Left ventricle myocardium inferior (tissue), 1 donor: ENCODE data around the gene CSHL1. TPM values are rescaled to one million over a fixed set of nuclear protein-coding genes. Genes with fewer than 3 reads are reported as not detected.
A peak's percentile ranks its signal among the peaks of the same experiment; 100 is the strongest.
"Not testable (repeated sequence)": the region's sequence is repeated elsewhere in the genome, so short reads cannot be mapped to it uniquely, and the experiment has no call there.

ENCODE experiments used
- DNase-seq: peaks from one replicate; pipeline ENCODE4 v3.0.0-alpha.2; 2020
- H3K27ac ChIP-seq: fragments of 200-600 bp; replicated peaks from 2 replicates; pipeline ENCODE4 v1.8.0; 2021
- H3K27me3 ChIP-seq: fragments of 200-600 bp; 2 replicates; pipeline ENCODE4 v1.8.0; 2021; ENCODE audit warnings: low read depth
- H3K36me3 ChIP-seq: fragments of 200-600 bp; 2 replicates; pipeline ENCODE4 v1.8.0; 2021
- H3K4me1 ChIP-seq: fragments of 200-600 bp; 2 replicates; pipeline ENCODE4 v1.8.0; 2021
- H3K4me3 ChIP-seq: fragments of 200-600 bp; 2 replicates; pipeline ENCODE4 v1.8.0; 2021; ENCODE audit warnings: mild to moderate bottlenecking, moderate library complexity
- H3K9me3 ChIP-seq: fragments of 200-600 bp; replicated peaks from 2 replicates; pipeline ENCODE4 v1.8.0; 2021
- intact Hi-C: fragments of 100-400 bp; cut with micrococcal nuclease; formaldehyde crosslinking; loops from one replicate; pipeline ENCODE4 v1.11.0; 2022
- total RNA-seq: library from RNA; stranded (reverse); fragmentation: NEBNext Ultra II Directional; extraction: Animal tissue kit (Norgen Biotek cat#: 25700); gene quantifications from one replicate; pipeline ENCODE4 v1.2.1, GENCODE V29; 2021
- TF ChIP-seq, protein P1 (sequence below): fragments of 200-600 bp; IDR thresholded peaks from 2 replicates; pipeline ENCODE4 v1.8.0; 2021; ENCODE audit warnings: antibody characterized with exemption, mild to moderate bottlenecking, borderline replicate concordance
- donor health status: DM: no; HTN: yes; CAD: no; lungs with severe emphysema.

The CSHL1 gene
- total RNA-seq, 1 donor from 2014 or later, result not detected

GRCh38 chr17:63911657-63912100 is 621 bp upstream of the CSHL1 start:
- Histone ChIP-seq H3K9me3 (no peaks in the 10 kb centered on the region), H3K27ac (no peak overlapping the region), H3K4me3 (no peak overlapping the region), H3K36me3 (no peaks in the 10 kb centered on the region), H3K4me1 (no peaks in the 10 kb centered on the region), H3K27me3 (peaks cover 27% of the 10 kb centered on the region)
- TF ChIP-seq, protein P1, sequence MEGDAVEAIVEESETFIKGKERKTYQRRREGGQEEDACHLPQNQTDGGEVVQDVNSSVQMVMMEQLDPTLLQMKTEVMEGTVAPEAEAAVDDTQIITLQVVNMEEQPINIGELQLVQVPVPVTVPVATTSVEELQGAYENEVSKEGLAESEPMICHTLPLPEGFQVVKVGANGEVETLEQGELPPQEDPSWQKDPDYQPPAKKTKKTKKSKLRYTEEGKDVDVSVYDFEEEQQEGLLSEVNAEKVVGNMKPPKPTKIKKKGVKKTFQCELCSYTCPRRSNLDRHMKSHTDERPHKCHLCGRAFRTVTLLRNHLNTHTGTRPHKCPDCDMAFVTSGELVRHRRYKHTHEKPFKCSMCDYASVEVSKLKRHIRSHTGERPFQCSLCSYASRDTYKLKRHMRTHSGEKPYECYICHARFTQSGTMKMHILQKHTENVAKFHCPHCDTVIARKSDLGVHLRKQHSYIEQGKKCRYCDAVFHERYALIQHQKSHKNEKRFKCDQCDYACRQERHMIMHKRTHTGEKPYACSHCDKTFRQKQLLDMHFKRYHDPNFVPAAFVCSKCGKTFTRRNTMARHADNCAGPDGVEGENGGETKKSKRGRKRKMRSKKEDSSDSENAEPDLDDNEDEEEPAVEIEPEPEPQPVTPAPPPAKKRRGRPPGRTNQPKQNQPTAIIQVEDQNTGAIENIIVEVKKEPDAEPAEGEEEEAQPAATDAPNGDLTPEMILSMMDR, result peak; percentile 88
- intact Hi-C loops, result loop anchor here (10.0 kb wide), 1 partner anchor 113 kb away; the partner anchor contains the start of gene ICAM2
- DNase-seq, result no peak

GRCh38 chr17:63910096-63910495 is 962 bp downstream of the CSHL1 start:
- no peaks in the 10 kb centered on the region for H3K4me1 ChIP-seq
- H3K36me3 ChIP-seq, result no peaks in the 10 kb centered on the region
- no peak for DNase-seq
- no peaks in the 10 kb centered on the region for H3K9me3 ChIP-seq
- TF ChIP-seq, protein P1, result no peak
- H3K27me3 ChIP-seq, result peaks cover 24% of the 10 kb centered on the region
- H3K4me3 ChIP-seq, result no peak overlapping the region
- intact Hi-C loops, result loop anchor here (10.0 kb wide), 1 partner anchor 115 kb away; the partner anchor contains the start of gene ICAM2
- no peak overlapping the region for H3K27ac ChIP-seq

DNA sequence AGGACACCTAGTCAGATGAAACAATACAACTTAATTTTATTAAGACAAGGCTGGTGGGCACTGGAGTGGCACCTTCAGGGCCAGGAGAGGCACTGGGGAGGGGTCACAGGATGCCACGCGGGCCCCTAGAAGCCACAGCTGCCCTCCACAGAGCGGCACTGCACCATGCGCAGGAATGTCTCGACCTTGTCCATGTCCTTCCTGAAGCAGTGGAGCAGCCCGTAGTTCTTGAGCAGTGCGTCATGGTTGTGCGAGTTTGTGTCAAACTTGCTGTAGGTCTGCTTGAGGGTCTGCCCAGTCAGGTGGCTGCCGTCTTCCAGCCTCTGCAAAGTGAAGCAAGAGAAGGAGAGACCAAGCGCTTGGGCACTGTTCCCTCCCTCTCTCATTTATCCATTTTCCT is 1.5 kb downstream of the CSHL1 start:
- H3K27ac ChIP-seq, DNase-seq, H3K4me3 ChIP-seq, H3K9me3 ChIP-seq, H3K4me1 ChIP-seq, H3K36me3 ChIP-seq: not testable (repeated sequence)
- intact Hi-C loops, result loop anchor here (10.0 kb wide), 1 partner anchor 225 kb away; the partner anchor contains the start of gene ERN1
- peaks cover 24% of the 10 kb centered on the region for H3K27me3 ChIP-seq

GRCh38 chr17:63907161-63907778 is 3.8 kb downstream of the CSHL1 start:
- H3K27ac ChIP-seq, H3K4me1 ChIP-seq, H3K4me3 ChIP-seq, H3K36me3 ChIP-seq, H3K9me3 ChIP-seq, DNase-seq: not testable (repeated sequence)
- peaks cover 24% of the 10 kb centered on the region for H3K27me3 ChIP-seq
- intact Hi-C loops, result loop anchor here (10.0 kb wide), 1 partner anchor 228 kb away; the partner anchor contains the start of gene ERN1
- TF ChIP-seq, protein P1, result peak; percentile 21

GRCh38 chr17:63904796-63905195 is 6.3 kb downstream of the CSHL1 start:
- not testable (repeated sequence) for H3K27ac ChIP-seq, H3K36me3 ChIP-seq, DNase-seq, H3K4me3 ChIP-seq, H3K9me3 ChIP-seq, H3K4me1 ChIP-seq, H3K27me3 ChIP-seq
- intact Hi-C loops, result loop anchor here (10.0 kb wide), 1 partner anchor 230 kb away; the partner anchor contains the start of gene ERN1

DNA sequence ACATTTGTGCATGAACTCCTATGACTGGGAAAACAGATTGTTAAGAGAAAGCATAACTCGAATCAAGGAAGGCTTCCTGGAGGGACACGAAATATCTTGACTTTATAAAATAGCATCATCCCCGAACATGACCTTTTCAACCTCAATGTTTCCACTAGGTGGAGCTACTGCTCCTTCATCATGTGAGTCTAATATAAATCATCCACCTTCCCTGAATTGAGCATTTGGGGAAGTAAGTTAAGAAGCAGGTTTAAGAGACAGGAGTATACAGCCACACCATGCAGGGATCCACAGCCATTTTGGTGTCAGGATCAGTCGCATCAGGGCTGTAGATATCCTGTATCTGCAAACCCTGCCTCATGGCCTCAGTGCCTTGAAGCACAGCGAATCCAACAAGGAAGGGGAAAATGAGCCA is 7.3 kb downstream of the CSHL1 start:
- TF ChIP-seq, protein P1, result peak; percentile 55
- intact Hi-C loops, result loop anchor here (10.0 kb wide), 1 partner anchor 231 kb away; the partner anchor contains the start of gene ERN1
- not testable (repeated sequence) for H3K36me3 ChIP-seq, H3K27me3 ChIP-seq, H3K27ac ChIP-seq, H3K4me1 ChIP-seq, H3K9me3 ChIP-seq, H3K4me3 ChIP-seq, DNase-seq

DNA sequence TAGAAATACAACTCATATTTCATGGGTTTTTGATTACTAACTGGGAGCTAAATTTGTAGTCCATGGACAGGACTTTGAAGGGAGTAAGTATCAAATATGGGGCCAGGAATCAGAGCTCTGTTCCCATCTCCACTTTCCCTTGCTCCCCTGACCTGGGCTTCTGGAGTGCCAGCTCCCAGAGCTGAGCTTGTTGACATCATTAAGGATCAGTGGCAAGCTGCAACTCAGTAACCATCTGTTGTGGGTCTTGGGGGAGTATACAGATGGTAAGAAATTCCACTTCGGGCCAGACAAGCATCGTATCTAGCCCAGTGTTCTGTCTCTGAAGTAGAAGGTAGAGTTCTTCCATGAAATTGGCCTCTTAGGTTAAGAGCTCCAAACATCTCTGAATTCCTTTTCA is 9.1 kb downstream of the CSHL1 start:
- not testable (repeated sequence) for H3K27ac ChIP-seq, DNase-seq, H3K9me3 ChIP-seq, H3K4me3 ChIP-seq, H3K4me1 ChIP-seq, H3K27me3 ChIP-seq, H3K36me3 ChIP-seq
- intact Hi-C loops, result loop anchor here (10.0 kb wide), 1 partner anchor 233 kb away; the partner anchor contains the start of gene ERN1

DNA sequence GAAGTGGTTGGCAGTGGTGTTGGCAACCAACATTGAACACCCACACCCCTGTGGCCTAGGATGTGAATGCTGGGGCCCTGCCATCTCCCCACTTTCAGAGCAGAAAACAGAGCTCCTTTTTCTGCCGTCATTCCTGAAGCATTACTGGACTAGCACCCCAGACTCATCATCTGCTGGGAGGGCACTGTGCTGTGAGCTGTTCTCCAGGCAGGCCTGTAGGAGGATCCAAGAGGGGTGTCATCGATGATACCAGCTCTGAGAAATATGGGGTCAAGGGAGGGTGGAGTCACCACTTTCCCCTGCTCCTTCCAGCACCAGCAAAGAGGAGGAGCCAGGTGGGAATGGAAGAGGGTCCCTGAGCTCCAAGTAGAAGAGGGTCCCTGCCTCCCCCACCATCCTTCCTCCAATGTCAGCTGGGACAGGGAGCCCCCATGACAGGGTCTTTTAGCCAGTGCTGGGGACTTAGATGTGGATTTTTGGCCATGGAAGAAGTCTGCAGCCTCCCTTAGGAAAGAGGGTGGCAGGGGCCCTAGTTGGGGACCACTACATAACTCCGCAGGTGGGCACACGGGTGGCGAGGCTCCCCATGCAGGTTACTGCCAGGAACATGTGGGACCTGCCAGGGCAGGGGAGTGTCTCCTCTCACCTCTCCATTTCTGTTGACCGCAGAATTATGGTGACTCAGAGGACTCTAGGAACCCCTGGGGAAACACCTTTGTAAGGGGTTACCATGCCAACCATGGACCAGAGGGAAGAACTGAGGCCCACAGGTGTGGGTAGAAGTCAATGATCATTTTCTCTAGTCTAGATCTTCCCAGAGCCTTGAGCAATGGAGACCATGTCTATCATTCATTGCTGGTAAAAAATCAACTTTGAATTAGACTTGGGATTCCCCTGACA is 11.9 kb downstream of the CSHL1 start:
- H3K4me3 ChIP-seq, H3K27me3 ChIP-seq, intact Hi-C loops, H3K9me3 ChIP-seq, H3K36me3 ChIP-seq, H3K4me1 ChIP-seq, H3K27ac ChIP-seq, DNase-seq: not testable (repeated sequence)
